H1 (cell line): ENCODE measurements around the gene RAD52. TPM values are rescaled to one million over a fixed set of nuclear protein-coding genes. Genes with fewer than 3 reads are reported as not detected.

Source experiments
- CEBPB ChIP-seq: IDR thresholded peaks from 2 replicates; pipeline ENCODE4 v1.6.1; 2012; ENCODE audit warnings: low read depth, low read length
- EGR1 ChIP-seq: IDR thresholded peaks from 2 replicates; pipeline ENCODE4 v1.6.1; 2011; ENCODE audit warnings: low read depth, low read length, borderline replicate concordance
- FOSL1 ChIP-seq: IDR thresholded peaks from 2 replicates; pipeline ENCODE4 v1.6.1; 2011; ENCODE audit warnings: mild to moderate bottlenecking, low read depth, low read length, moderate library complexity; ENCODE audit not compliant: insufficient read depth
- RBBP5 ChIP-seq: IDR thresholded peaks from 2 replicates; pipeline ENCODE4 v1.7.1; 2012; ENCODE audit warnings: low read depth, mild to moderate bottlenecking, inconsistent platforms, low read length, moderate library complexity, borderline replicate concordance
- polyA plus RNA-seq, 7 experiments: library from polyadenylated mRNA; depleted of rRNA in 3 of 7; stranded (reverse) in 5 of 7; unstranded in 2 of 7; fragments of >200 nt in 5 of 7; fragments of 200-250 nt in 2 of 7; gene quantifications; 1 replicate in 5 of 7; 2 replicates in 1 of 7; 4 replicates in 1 of 7; pipeline versions ENCODE4 v1.2.1 to v1.2.3, GENCODE V29; 2011 to 2013; ENCODE audit warnings: missing spikeins in 2 of 7, mixed read lengths in 2 of 7
- total RNA-seq: library from RNA; stranded (reverse); fragmentation: NEBNext Ultra II Directional; extraction: Animal tissue kit (Norgen Biotek cat#: 25700); gene quantifications from 2 replicates; pipeline ENCODE4 v1.2.1, GENCODE V29; 2021

RAD52 gene
- total and polyA plus RNA-seq, 2 of the 8 experiments (the other 6 are each of a cell fraction or from before 2014, with no cell fraction given), result 12.5 to 14.3 TPM

DNA sequence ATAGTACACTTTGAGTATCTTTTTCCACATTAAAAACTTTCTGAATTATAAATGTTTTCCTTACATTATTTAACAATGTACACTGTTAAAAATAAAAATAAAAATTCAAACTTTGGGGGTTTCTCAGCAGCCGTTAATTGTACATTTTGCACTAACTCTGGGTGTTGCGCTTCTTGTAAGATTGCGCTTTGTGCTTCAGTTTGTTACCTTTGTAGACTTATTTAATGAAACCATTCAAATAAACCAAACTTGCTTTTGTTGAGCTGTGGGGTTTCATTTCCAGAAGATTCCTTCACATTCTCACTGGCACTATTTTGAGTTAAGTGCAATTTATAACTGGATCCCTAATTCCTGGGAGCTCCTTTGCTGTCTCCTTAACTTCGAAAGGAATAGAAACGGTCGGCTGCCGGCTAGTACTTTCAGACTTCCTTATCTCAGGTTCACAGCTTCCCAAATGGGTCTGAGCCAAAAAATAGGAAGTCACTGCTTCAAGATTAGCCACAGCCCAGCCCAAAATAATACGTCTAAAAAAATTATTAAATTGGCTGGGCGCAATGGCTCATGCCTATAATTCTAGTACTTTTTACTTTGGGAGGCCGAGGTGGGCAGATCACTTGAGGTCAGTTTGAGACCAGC lies 38.2 kb downstream of the RAD52 start (continued):
- no peak for TF ChIP-seq EGR1
- TF ChIP-seq FOSL1, result no peak
- TF ChIP-seq RBBP5, result no peak
- TF ChIP-seq CEBPB, result no peak
